ENCODE measurements around the gene RPS27.

RPS27 gene
- long read RNA-seq, transcript RPS27-201 (4 exons, 359 nt), result major isoform, 464 of 478 reads
- long read RNA-seq, transcript RPS27-204 (4 exons, 573 nt), result minor isoform, 9 of 478 reads
- long read RNA-seq, partial matches to known transcripts, result 2 of 478 reads
- long read RNA-seq, other reads (novel, unspliced or antisense), result 1 of 478 reads

DNA sequence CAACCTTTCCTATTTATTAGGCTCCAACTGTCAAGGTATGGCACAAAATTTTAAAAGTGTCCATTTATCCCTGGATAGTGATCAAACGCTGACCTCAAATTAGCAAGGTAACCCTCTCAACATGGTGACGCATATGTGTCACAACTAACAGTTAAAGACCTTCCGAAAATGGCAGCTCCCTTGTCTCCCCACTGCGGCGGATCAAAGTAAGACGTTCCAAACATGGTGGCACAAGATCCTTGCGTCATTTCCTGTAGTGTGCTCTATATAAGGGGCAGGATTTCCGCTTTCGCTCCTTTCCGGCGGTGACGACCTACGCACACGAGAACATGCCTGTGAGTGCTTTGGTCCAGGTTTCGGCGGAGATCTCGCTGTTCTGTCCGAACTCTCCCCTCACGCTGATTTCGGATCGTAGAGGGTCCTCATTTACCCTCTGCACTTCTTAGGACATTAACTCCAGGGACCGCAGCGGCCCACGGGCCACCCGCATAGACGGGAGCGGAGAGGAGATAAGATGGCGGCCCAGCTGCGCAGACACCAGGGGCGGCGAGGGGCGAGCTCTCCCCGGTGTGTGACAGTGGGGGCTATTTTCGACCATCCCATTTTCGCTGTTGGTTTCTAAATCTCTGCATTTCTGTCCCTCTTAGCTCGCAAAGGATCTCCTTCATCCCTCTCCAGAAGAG is at the start of gene RPS27:
RPS27 (plus strand) TSS at position 295 of the 683 bp plus-strand sequence; CDS start at position 330, 35 bp downstream.
- DNase-seq (ENCODE audit: low read depth in 1 of 2, low spot score in 1 of 2), result peak; percentile 97 to 99
- TF ChIP-seq, protein P1, sequence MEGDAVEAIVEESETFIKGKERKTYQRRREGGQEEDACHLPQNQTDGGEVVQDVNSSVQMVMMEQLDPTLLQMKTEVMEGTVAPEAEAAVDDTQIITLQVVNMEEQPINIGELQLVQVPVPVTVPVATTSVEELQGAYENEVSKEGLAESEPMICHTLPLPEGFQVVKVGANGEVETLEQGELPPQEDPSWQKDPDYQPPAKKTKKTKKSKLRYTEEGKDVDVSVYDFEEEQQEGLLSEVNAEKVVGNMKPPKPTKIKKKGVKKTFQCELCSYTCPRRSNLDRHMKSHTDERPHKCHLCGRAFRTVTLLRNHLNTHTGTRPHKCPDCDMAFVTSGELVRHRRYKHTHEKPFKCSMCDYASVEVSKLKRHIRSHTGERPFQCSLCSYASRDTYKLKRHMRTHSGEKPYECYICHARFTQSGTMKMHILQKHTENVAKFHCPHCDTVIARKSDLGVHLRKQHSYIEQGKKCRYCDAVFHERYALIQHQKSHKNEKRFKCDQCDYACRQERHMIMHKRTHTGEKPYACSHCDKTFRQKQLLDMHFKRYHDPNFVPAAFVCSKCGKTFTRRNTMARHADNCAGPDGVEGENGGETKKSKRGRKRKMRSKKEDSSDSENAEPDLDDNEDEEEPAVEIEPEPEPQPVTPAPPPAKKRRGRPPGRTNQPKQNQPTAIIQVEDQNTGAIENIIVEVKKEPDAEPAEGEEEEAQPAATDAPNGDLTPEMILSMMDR (IDR thresholded peaks at IDR 0.05; ENCODE audit: insufficient read depth, low read length), result no peak
- TF ChIP-seq SPI1 (IDR thresholded peaks at IDR 0.05; ENCODE audit: borderline replicate concordance, low read depth), result no peak; the same call in 1 of the 2 replicates
- TF ChIP-seq GABPA (IDR thresholded peaks at IDR 0.05; ENCODE audit: low read depth), result peak; percentile 84
- TF ChIP-seq POLR2AphosphoS5 (IDR thresholded peaks at IDR 0.05; ENCODE audit: low read depth), result peak; percentile 100
- TF ChIP-seq, protein P2, sequence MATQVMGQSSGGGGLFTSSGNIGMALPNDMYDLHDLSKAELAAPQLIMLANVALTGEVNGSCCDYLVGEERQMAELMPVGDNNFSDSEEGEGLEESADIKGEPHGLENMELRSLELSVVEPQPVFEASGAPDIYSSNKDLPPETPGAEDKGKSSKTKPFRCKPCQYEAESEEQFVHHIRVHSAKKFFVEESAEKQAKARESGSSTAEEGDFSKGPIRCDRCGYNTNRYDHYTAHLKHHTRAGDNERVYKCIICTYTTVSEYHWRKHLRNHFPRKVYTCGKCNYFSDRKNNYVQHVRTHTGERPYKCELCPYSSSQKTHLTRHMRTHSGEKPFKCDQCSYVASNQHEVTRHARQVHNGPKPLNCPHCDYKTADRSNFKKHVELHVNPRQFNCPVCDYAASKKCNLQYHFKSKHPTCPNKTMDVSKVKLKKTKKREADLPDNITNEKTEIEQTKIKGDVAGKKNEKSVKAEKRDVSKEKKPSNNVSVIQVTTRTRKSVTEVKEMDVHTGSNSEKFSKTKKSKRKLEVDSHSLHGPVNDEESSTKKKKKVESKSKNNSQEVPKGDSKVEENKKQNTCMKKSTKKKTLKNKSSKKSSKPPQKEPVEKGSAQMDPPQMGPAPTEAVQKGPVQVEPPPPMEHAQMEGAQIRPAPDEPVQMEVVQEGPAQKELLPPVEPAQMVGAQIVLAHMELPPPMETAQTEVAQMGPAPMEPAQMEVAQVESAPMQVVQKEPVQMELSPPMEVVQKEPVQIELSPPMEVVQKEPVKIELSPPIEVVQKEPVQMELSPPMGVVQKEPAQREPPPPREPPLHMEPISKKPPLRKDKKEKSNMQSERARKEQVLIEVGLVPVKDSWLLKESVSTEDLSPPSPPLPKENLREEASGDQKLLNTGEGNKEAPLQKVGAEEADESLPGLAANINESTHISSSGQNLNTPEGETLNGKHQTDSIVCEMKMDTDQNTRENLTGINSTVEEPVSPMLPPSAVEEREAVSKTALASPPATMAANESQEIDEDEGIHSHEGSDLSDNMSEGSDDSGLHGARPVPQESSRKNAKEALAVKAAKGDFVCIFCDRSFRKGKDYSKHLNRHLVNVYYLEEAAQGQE (IDR thresholded peaks at IDR 0.05; ENCODE audit: insufficient replicate concordance, low read depth), result peak; percentile 80
- H3K27ac ChIP-seq (replicated peaks), result peak within 1 kb of the TSS; percentile 93
- no peaks in the 10 kb centered on the region for H3K27me3 ChIP-seq (ENCODE audit: insufficient read depth, poor library complexity, severe bottlenecking)
- H3K4me3 ChIP-seq (replicated peaks; ENCODE audit: insufficient read depth, low read length), result peak within 1 kb of the TSS; percentile 65

DNA sequence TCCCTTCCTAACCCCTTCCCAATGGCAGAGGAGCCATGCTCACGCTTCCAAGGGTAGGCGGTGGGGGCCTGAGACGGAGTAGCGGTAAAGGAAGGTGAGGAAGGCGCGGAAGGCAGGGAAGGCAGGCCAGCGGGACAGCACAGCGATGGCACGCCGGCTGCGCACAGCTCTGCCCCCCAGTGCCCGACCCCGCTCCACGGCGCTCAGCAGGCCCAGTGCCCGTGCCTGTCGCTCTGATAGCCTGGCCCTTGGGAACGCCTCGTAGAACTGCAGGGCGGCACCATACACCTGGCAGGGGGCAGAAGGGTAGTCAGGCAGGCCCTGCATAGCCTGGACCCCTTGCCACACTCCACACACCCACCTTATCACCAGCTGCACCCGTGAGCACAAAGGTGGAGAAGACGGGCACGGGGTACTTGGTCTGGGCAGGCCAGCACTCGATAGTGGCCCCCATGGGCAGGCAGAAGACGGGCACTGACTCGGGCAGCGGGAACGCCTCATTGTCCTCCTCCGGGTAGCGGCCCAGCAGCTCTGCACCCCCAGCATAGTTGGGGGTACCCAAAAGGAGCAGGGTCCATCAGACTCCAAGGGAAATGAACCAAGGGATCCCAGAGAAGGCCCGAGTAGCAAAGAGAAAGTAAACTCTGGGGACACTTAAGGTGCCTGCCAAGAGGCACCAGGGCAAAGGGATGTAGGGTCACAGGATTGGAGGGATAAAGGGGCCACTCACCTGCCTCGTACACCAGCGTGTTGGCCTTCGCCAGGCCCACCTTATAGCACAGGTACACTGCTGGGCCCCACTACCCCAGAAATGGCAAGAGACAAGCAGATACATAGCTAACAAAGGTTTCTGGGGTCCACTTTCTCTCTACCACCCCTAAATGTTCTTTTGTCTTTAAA is 48.5 kb upstream of the RPS27 start:
- Histone ChIP-seq H3K27me3 (ENCODE audit: insufficient read depth, poor library complexity, severe bottlenecking) (no peaks in the 10 kb centered on the region), H3K27ac (replicated peaks) (no peak overlapping the region), H3K4me3 (replicated peaks; ENCODE audit: insufficient read depth, low read length) (no peak overlapping the region)
- TF ChIP-seq, protein P1 (IDR thresholded peaks at IDR 0.05; ENCODE audit: insufficient read depth, low read length), result no peak
- TF ChIP-seq POLR2AphosphoS5 (IDR thresholded peaks at IDR 0.05; ENCODE audit: low read depth) (no peak), GABPA (IDR thresholded peaks at IDR 0.05; ENCODE audit: low read depth) (no peak)
- no peak for DNase-seq (ENCODE audit: low read depth in 1 of 2, low spot score in 1 of 2)

DNA sequence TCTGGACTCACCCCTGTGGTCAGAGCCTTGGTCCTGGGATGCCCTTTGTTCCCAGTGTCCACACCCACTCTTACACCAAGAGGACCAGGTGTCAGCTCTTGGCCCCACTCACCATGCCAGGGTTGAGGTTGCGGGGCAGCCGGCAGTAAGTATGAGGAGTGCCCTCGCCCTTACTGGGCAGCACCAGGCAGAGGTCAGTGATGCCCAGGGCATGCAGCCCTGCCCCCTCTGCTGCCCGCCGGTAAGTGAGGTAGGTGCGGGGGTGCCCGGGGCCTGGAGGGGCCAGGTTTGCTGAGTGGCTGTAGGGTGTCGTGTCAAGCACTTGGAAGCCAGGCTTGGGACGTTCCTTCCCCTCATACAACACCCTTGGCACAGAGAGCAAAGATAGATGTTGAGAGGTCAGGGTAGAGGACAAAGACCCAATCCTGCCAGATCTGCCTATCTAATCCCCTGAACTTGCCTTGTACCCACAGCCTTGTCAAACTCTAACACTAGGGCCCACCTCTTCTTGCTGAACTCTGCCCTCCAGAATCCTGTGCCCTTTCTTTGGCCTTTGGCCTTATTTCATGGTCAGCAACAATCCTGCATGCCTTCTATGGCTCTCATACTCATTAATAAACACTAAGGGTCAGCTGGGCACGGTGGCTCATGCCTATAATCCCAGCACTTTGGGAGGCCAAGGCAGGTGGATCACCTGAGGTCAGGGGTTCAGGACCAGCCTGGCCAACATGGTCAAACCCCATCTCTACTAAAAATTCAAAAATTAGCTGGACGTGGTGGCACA is 47.6 kb upstream of the RPS27 start:
- Histone ChIP-seq H3K27ac (replicated peaks) (no peak overlapping the region), H3K4me3 (replicated peaks; ENCODE audit: insufficient read depth, low read length) (no peak overlapping the region), H3K27me3 (ENCODE audit: insufficient read depth, poor library complexity, severe bottlenecking) (no peaks in the 10 kb centered on the region)
- TF ChIP-seq, protein P2 (IDR thresholded peaks at IDR 0.05; ENCODE audit: insufficient replicate concordance, low read depth), result no peak
- TF ChIP-seq POLR2AphosphoS5 (IDR thresholded peaks at IDR 0.05; ENCODE audit: low read depth) (no peak), SPI1 (IDR thresholded peaks at IDR 0.05; ENCODE audit: borderline replicate concordance, low read depth) (no peak), GABPA (IDR thresholded peaks at IDR 0.05; ENCODE audit: low read depth) (no peak)
- TF ChIP-seq, protein P1 (IDR thresholded peaks at IDR 0.05; ENCODE audit: insufficient read depth, low read length), result no peak
- DNase-seq (ENCODE audit: low read depth in 1 of 2, low spot score in 1 of 2), result no peak

Data from HL-60 (cell line).